ENCODE results near the gene RYR2.

DNA sequence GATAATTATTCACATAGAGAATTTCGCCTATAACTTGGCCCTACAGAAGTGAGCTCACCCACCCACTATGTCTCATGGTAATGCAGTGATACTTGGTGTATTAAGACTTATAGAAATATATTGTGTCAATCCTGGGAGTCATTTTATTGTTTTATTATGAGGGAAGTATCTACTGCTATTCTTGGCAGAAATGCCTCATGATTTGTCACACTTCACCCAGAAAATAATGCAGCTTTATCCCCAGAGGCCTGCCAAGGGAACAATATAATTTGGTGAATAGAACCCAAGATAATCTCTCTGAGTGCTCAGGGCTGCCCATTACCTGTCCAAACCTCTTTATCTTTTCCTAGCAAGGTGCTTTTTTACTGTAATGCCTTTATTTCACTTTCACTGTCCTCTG, 750.7 kb downstream of the RYR2 start:
- TF ChIP-seq CTCF (IDR thresholded peaks at IDR 0.05) = no peak
- TF ChIP-seq POLR2A (IDR thresholded peaks at IDR 0.05) = no peak

Data from esophagus squamous epithelium (tissue), 4 donors.